Skeletal muscle cell (primary cell): ENCODE measurements around the gene PAQR3.

ENCODE experiments used
- DNase-seq: peaks from one replicate; pipeline ENCODE4 v3.0.0-alpha.2; 2010; ENCODE audit warnings: low read depth
- H3K4me3 ChIP-seq: 2 replicates; pipeline ENCODE4 v1.5.1; 2011; ENCODE audit warnings: low read depth, mild to moderate bottlenecking, control low read depth, low read length, moderate library complexity

Gene PAQR3

GRCh38 chr4:78864405-78865024 is 74.7 kb downstream of the PAQR3 start:
- DNase-seq: peak; percentile 55
- H3K4me3 ChIP-seq: no peak overlapping the region

GRCh38 chr4:78863991-78864390 is 75.2 kb downstream of the PAQR3 start:
- DNase-seq: no peak
- H3K4me3 ChIP-seq: no peak overlapping the region

- no peak overlapping the region for H3K4me3 ChIP-seq
- DNase-seq: no peak
These were observed 75.9 kb downstream of the PAQR3 start for GRCh38 chr4:78863254-78863869.

GRCh38 chr4:78862314-78862737 is 76.9 kb downstream of the PAQR3 start:
- H3K4me3 ChIP-seq: no peak overlapping the region
- DNase-seq: no peak
